Liver (tissue), 9 donors: Measurements from ENCODE around the gene TCF12. TPM values are rescaled to one million over a fixed set of nuclear protein-coding genes. Genes with fewer than 3 reads are reported as not detected.

Source experiments
- DNase-seq: peaks from one replicate; pipeline ENCODE4 v3.0.0-alpha.2; 2017; ENCODE audit warnings: low spot score
- H3K27ac ChIP-seq, 2 donors: one replicate each; pipeline ENCODE4 v1.7.0; 2013; ENCODE audit warnings: inconsistent platforms in 2 of 2, low read length in 2 of 2, control low read depth in 1 of 2, low read depth in 1 of 2, mild to moderate bottlenecking in 1 of 2
- H3K27me3 ChIP-seq, 4 donors: one replicate each; pipeline versions ENCODE4 v1.6.1 to v1.7.0; 2013; ENCODE audit warnings: low read length in 3 of 4, inconsistent platforms in 1 of 4, mild to moderate bottlenecking in 1 of 4, moderate library complexity in 1 of 4; ENCODE audit not compliant: control insufficient read depth in 4 of 4, insufficient read depth in 4 of 4
- H3K36me3 ChIP-seq, 4 donors: one replicate each; pipeline versions ENCODE4 v1.6.1 to v1.7.0; 2013; ENCODE audit warnings: low read length in 3 of 4, mild to moderate bottlenecking in 3 of 4, low read depth in 1 of 4, moderate library complexity in 1 of 4; ENCODE audit not compliant: control insufficient read depth in 4 of 4, insufficient read depth in 3 of 4
- H3K4me1 ChIP-seq, 4 donors: one replicate each; pipeline versions ENCODE4 v1.6.1 to v1.7.0; 2013; ENCODE audit warnings: low read length in 3 of 4, mild to moderate bottlenecking in 3 of 4, moderate library complexity in 1 of 4; ENCODE audit not compliant: control insufficient read depth in 4 of 4, insufficient read depth in 4 of 4
- H3K4me3 ChIP-seq, 3 donors: one replicate each; pipeline versions ENCODE4 v1.6.1 to v1.7.0; 2013; ENCODE audit warnings: low read length in 3 of 3, control low read depth in 1 of 3, low read depth in 1 of 3, mild to moderate bottlenecking in 1 of 3
- H3K9ac ChIP-seq, 2 donors: one replicate each; pipeline ENCODE4 v1.7.0; 2013; ENCODE audit warnings: low read length in 2 of 2, mild to moderate bottlenecking in 2 of 2, moderate library complexity in 2 of 2, control low read depth in 1 of 2, low read depth in 1 of 2
- H3K9me3 ChIP-seq, 4 donors: one replicate each; pipeline versions ENCODE4 v1.6.1 to v1.7.0; 2013; ENCODE audit warnings: low read length in 3 of 4; ENCODE audit not compliant: control insufficient read depth in 4 of 4
- CTCF ChIP-seq: fragments of 150-350 bp; IDR thresholded peaks from 2 replicates; pipeline ENCODE4 v1.5.1; 2017; ENCODE audit warnings: improper control_type of control experiment, low read depth, low read length; ENCODE audit not compliant: missing input control
- EGR1 ChIP-seq, 2 donors: IDR thresholded peaks; 2 replicates each; pipeline ENCODE4 v1.6.1; 2016 to 2018; ENCODE audit warnings: antibody characterized with exemption in 2 of 2, low read depth in 2 of 2
- FOXA1 ChIP-seq: IDR thresholded peaks from 2 replicates; pipeline ENCODE4 v1.6.1; 2016; ENCODE audit warnings: antibody characterized with exemption
- FOXA2 ChIP-seq: IDR thresholded peaks from 2 replicates; pipeline ENCODE4 v1.6.1; 2016; ENCODE audit warnings: antibody characterized with exemption
- GABPA ChIP-seq, 2 donors: IDR thresholded peaks in 1 of 2; conservative IDR thresholded peaks in 1 of 2; 2 replicates each; pipeline ENCODE4 v1.6.1; 2016; ENCODE audit warnings: antibody characterized with exemption in 2 of 2, mild to moderate bottlenecking in 1 of 2, moderate library complexity in 1 of 2
- HNF4A ChIP-seq, 2 donors: conservative IDR thresholded peaks; 2 replicates each; pipeline ENCODE4 v1.6.1; 2016; ENCODE audit warnings: antibody characterized with exemption in 2 of 2, mild to moderate bottlenecking in 2 of 2
- HNF4G ChIP-seq: IDR thresholded peaks from 2 replicates; pipeline ENCODE4 v1.6.1; 2016; ENCODE audit warnings: antibody characterized with exemption
- JUND ChIP-seq, 2 donors: IDR thresholded peaks; 2 replicates each; pipeline ENCODE4 v1.6.1; 2016; ENCODE audit warnings: antibody characterized with exemption in 2 of 2
- MAX ChIP-seq: IDR thresholded peaks from 2 replicates; pipeline ENCODE4 v1.6.1; 2016; ENCODE audit warnings: antibody characterized with exemption
- NR2F2 ChIP-seq: IDR thresholded peaks from 2 replicates; pipeline ENCODE4 v1.6.1; 2016; ENCODE audit warnings: antibody characterized with exemption
- RAD21 ChIP-seq, 2 donors: IDR thresholded peaks; 2 replicates each; pipeline ENCODE4 v1.6.1; 2016; ENCODE audit warnings: antibody characterized with exemption in 2 of 2, mild to moderate bottlenecking in 2 of 2
- RXRA ChIP-seq, 2 donors: IDR thresholded peaks; 2 replicates each; pipeline ENCODE4 v1.6.1; 2017 to 2018; ENCODE audit warnings: antibody characterized with exemption in 2 of 2, mild to moderate bottlenecking in 1 of 2
- SP1 ChIP-seq: IDR thresholded peaks from 2 replicates; pipeline ENCODE4 v1.6.1; 2018; ENCODE audit warnings: antibody characterized with exemption, mild to moderate bottlenecking
- TAF1 ChIP-seq: conservative IDR thresholded peaks from 2 replicates; pipeline ENCODE4 v1.6.1; 2016; ENCODE audit warnings: antibody characterized with exemption, mild to moderate bottlenecking
- YY1 ChIP-seq: IDR thresholded peaks from 2 replicates; pipeline ENCODE4 v1.6.1; 2016; ENCODE audit warnings: antibody characterized with exemption, mild to moderate bottlenecking
- whole genome bisulfite sequencing: extraction: QIAGEN DNeasy Blood & Tissue Kit; methylation state at CpG from one replicate; pipeline ENCODE4 v1.1.7; 2013; 5-methylcytosine and 5-hydroxymethylcytosine counted together
- polyA plus RNA-seq, 2 donors: library from polyadenylated mRNA; stranded (reverse) in 1 of 2; unstranded in 1 of 2; fragments of 200-250 nt in 1 of 2; fragments of >200 nt in 1 of 2; fragmentation: Nextera tagmentation in 1 of 2; extraction: Ambion mirVana in 1 of 2; gene quantifications; one replicate each; pipeline versions ENCODE4 v1.2.1 to v1.2.3, GENCODE V29; 2013 to 2015
- total RNA-seq, 2 donors: library from RNA; depleted of rRNA; stranded (reverse); fragments of >200 nt; gene quantifications; one replicate each; pipeline ENCODE4 v1.2.3, GENCODE V29; 2014
- TF ChIP-seq, protein P1 (sequence below): IDR thresholded peaks from 2 replicates; pipeline ENCODE4 v1.6.1; 2016; ENCODE audit warnings: antibody characterized with exemption
- TF ChIP-seq, protein P2 (sequence below): IDR thresholded peaks from 2 replicates; pipeline ENCODE4 v1.6.1; 2016; ENCODE audit warnings: antibody characterized with exemption, mild to moderate bottlenecking
- TF ChIP-seq, protein P3 (sequence below): IDR thresholded peaks from 2 replicates; pipeline ENCODE4 v1.6.1; 2016; ENCODE audit warnings: antibody characterized with exemption
- donor health status: healthy.
- donor health status: healthy.
- donor health status: healthy.
- donor health status: healthy.
- donor health status: healthy.

The TCF12 gene
- total and polyA plus RNA-seq, 4 donors = 8.7 to 38.3 (median 22.3) TPM

- TF ChIP-seq CTCF (no peak), SP1 (no peak), HNF4G (no peak), JUND (IDR thresholded peaks at IDR 0.05) (no peak), GABPA (IDR thresholded peaks at IDR 0.05 in 1 of 2, conservative IDR thresholded peaks at IDR 0.05 in 1 of 2) (no peak), TAF1 (no peak)
- TF ChIP-seq, protein P1, sequence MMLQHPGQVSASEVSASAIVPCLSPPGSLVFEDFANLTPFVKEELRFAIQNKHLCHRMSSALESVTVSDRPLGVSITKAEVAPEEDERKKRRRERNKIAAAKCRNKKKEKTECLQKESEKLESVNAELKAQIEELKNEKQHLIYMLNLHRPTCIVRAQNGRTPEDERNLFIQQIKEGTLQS = no peak
These were observed 45.3 kb downstream of the TCF12 start (continued) for GRCh38 chr15:56963710-56964109.

- TF ChIP-seq RXRA (IDR thresholded peaks at IDR 0.05) (no peak), MAX (no peak), FOXA1 (no peak), HNF4G (no peak), HNF4A (conservative IDR thresholded peaks at IDR 0.05) (no peak), GABPA (IDR thresholded peaks at IDR 0.05 in 1 of 2, conservative IDR thresholded peaks at IDR 0.05 in 1 of 2) (no peak), EGR1 (IDR thresholded peaks at IDR 0.05; ENCODE audit: low read depth in 2 of 2) (no peak), RAD21 (IDR thresholded peaks at IDR 0.05) (no peak), YY1 (no peak), CTCF (no peak), FOXA2 (no peak), TAF1 (no peak), SP1 (no peak), NR2F2 (no peak), JUND (IDR thresholded peaks at IDR 0.05) (no peak)
- TF ChIP-seq, protein P2, sequence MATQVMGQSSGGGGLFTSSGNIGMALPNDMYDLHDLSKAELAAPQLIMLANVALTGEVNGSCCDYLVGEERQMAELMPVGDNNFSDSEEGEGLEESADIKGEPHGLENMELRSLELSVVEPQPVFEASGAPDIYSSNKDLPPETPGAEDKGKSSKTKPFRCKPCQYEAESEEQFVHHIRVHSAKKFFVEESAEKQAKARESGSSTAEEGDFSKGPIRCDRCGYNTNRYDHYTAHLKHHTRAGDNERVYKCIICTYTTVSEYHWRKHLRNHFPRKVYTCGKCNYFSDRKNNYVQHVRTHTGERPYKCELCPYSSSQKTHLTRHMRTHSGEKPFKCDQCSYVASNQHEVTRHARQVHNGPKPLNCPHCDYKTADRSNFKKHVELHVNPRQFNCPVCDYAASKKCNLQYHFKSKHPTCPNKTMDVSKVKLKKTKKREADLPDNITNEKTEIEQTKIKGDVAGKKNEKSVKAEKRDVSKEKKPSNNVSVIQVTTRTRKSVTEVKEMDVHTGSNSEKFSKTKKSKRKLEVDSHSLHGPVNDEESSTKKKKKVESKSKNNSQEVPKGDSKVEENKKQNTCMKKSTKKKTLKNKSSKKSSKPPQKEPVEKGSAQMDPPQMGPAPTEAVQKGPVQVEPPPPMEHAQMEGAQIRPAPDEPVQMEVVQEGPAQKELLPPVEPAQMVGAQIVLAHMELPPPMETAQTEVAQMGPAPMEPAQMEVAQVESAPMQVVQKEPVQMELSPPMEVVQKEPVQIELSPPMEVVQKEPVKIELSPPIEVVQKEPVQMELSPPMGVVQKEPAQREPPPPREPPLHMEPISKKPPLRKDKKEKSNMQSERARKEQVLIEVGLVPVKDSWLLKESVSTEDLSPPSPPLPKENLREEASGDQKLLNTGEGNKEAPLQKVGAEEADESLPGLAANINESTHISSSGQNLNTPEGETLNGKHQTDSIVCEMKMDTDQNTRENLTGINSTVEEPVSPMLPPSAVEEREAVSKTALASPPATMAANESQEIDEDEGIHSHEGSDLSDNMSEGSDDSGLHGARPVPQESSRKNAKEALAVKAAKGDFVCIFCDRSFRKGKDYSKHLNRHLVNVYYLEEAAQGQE = no peak
- TF ChIP-seq, protein P1 = no peak
- TF ChIP-seq, protein P3, sequence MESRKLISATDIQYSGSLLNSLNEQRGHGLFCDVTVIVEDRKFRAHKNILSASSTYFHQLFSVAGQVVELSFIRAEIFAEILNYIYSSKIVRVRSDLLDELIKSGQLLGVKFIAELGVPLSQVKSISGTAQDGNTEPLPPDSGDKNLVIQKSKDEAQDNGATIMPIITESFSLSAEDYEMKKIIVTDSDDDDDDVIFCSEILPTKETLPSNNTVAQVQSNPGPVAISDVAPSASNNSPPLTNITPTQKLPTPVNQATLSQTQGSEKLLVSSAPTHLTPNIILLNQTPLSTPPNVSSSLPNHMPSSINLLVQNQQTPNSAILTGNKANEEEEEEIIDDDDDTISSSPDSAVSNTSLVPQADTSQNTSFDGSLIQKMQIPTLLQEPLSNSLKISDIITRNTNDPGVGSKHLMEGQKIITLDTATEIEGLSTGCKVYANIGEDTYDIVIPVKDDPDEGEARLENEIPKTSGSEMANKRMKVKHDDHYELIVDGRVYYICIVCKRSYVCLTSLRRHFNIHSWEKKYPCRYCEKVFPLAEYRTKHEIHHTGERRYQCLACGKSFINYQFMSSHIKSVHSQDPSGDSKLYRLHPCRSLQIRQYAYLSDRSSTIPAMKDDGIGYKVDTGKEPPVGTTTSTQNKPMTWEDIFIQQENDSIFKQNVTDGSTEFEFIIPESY = no peak
- no peak for DNase-seq
- Histone ChIP-seq H3K27me3 (no peaks in the 10 kb centered on the region), H3K4me3 (no peak overlapping the region), H3K27ac (no peak overlapping the region), H3K4me1 (peaks cover 2 to 14% (median 6%) of the 10 kb centered on the region in 4 donors), H3K36me3 (no peaks in the 10 kb centered on the region), H3K9me3 (no peaks in the 10 kb centered on the region), H3K9ac (no peak overlapping the region)
- WGBS = 81% methylated on average over 1 of the region's 1 CpG
These were observed 45.7 kb downstream of the TCF12 start for GRCh38 chr15:56964182-56964581.
